ENCODE measurements around the gene FSTL4.
A peak's percentile ranks its signal among the peaks of the same experiment; 100 is the strongest.

Gene FSTL4

DNA sequence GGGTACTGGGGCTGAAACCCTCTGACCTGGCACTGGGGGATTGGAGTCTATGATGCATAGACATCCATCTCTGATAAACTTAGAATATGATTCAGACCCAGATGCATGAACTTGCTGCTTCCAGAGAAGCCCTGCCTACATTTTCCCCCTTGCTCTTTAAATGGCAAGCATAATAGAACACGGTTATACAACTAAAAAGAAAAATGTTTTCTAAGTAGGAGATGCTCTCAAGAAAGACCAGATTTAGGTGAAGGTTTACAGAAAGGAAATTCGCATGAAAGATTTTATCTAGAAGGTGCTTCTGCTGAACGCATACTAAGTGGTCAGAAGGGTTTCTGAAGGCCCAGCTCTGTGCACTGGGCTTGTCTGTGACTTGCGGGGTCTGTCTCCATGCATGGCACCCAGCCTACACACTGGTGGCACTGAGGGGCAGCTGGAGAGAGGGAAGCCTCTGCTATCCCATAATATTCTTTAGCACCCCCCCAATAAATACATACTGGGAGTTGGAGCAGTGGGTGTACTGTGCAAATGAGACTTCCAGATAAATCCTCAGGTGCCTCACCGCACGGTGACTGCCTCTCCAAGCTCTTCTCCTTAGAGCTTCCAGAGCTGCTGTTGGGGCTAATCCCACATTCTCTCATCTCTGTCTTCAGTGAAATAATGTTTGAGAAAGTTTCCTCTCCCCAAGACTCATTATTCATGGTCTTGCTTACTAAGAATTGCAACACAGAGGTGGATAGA, 114.6 kb downstream of the FSTL4 start:
- no peaks in the 10 kb centered on the region for H3K9me3 Mint-ChIP-seq
- no peak overlapping the region for H3K4me3 Mint-ChIP-seq
- H3K27me3 Mint-ChIP-seq: peaks cover 16% of the 10 kb centered on the region
- no peak overlapping the region for H3K27ac Mint-ChIP-seq
- H3K36me3 Mint-ChIP-seq: no peaks in the 10 kb centered on the region
- ATAC-seq: no peak
- H3K4me1 Mint-ChIP-seq: no peaks in the 10 kb centered on the region

DNA sequence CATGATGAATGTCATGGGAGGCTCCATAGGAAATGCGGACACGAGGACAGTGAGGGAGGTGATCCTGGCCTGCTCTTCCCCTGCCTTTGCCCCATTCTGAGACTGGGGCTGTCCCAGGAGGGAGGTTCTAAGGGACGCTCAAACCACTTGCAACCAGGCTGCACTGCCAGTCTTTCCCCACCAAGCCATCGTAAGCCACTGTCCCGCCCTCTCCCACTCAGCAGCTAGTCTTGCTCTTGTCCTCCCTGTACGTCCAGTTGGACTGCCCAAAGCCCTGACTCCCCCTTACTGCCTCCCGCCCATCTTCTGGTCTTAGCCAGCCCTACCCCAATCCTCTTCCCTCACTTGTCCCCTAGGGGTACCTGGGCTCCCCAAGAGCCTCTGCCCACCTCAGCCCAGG, 115.7 kb downstream of the FSTL4 start:
- Mint-ChIP-seq H3K9me3 (no peaks in the 10 kb centered on the region), H3K36me3 (no peaks in the 10 kb centered on the region), H3K27ac (no peak overlapping the region), H3K4me3 (no peak overlapping the region), H3K27me3 (peaks cover 16% of the 10 kb centered on the region), H3K4me1 (no peaks in the 10 kb centered on the region)
- no peak for ATAC-seq

DNA sequence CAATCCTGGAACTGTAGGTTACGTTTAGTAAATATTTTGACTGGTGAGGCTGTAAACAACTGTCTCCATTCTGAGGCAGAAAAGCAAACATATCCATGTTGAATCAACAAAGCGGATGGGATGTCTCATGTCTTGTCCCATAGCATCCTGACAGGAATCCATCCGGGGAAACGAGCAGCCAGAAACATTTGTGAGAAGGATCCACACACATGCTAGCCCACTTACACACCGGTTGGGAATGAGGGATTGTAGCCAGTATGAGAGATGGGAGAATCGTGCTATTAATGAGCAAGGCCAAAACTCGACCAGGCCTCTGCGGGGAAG, 117.5 kb downstream of the FSTL4 start:
- ATAC-seq: no peak
- H3K4me1 Mint-ChIP-seq: no peaks in the 10 kb centered on the region
- H3K9me3 Mint-ChIP-seq: no peaks in the 10 kb centered on the region
- H3K27ac Mint-ChIP-seq: no peak overlapping the region
- peaks cover 16% of the 10 kb centered on the region for H3K27me3 Mint-ChIP-seq
- H3K4me3 Mint-ChIP-seq: no peak overlapping the region
- H3K36me3 Mint-ChIP-seq: no peaks in the 10 kb centered on the region

GRCh38 chr5:133494232-133494922, 118.0 kb downstream of the FSTL4 start:
- Mint-ChIP-seq H3K27me3 (peaks cover 16% of the 10 kb centered on the region), H3K9me3 (no peaks in the 10 kb centered on the region), H3K36me3 (no peaks in the 10 kb centered on the region), H3K27ac (no peak overlapping the region), H3K4me1 (no peaks in the 10 kb centered on the region), H3K4me3 (no peak overlapping the region)
- ATAC-seq: no peak

DNA sequence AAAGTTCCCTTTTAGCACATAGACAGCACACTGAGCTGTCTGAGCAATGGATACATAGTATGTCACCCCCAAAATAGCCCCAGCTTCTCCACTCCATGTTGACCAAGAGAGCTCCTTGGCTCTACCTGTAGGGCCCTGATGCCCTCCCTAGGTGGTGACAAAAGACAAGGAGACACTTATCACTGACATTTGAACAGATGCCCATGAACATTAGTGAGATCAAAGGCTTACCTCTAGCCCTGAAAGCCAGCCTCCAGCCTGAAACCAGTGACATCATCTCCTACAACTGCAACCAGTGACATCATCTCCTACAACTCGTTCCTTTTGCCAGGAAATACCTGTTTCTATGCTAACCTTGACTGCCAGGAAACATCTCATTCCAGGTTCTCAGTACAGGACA, 122.7 kb downstream of the FSTL4 start:
- Mint-ChIP-seq H3K4me3 (no peak overlapping the region), H3K27me3 (peaks cover 10% of the 10 kb centered on the region), H3K4me1 (no peaks in the 10 kb centered on the region), H3K27ac (no peak overlapping the region), H3K36me3 (no peaks in the 10 kb centered on the region), H3K9me3 (no peaks in the 10 kb centered on the region)
- ATAC-seq: no peak

DNA sequence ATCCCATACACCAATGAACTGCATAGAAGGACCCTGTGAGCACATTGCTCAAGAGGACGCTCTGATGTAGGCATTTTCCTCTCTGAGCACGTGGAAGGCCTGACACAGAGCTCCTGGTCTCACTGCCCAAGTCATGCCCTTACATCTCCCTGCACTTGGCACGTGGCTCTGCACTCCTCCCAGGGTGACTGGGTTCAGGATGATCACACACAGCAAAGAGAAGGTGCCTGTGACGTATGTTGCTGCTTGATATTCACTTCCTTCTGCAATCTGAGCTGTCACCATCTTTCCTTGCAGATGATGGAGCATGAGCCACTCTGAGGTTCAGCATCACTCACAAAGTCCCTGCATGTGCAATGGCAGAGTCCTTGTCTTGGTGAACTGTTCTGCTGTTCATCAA, 125.2 kb downstream of the FSTL4 start:
- Mint-ChIP-seq H3K4me1 (no peaks in the 10 kb centered on the region), H3K9me3 (no peaks in the 10 kb centered on the region), H3K36me3 (no peaks in the 10 kb centered on the region), H3K27me3 (peaks cover 10% of the 10 kb centered on the region), H3K27ac (no peak overlapping the region), H3K4me3 (no peak overlapping the region)
- ATAC-seq: peak; percentile 15

GRCh38 chr5:133485468-133485867, 126.9 kb downstream of the FSTL4 start:
- ATAC-seq: no peak
- Mint-ChIP-seq H3K27me3 (peaks cover 10% of the 10 kb centered on the region), H3K9me3 (no peaks in the 10 kb centered on the region), H3K27ac (no peak overlapping the region), H3K4me1 (no peaks in the 10 kb centered on the region), H3K36me3 (no peaks in the 10 kb centered on the region), H3K4me3 (no peak overlapping the region)

DNA sequence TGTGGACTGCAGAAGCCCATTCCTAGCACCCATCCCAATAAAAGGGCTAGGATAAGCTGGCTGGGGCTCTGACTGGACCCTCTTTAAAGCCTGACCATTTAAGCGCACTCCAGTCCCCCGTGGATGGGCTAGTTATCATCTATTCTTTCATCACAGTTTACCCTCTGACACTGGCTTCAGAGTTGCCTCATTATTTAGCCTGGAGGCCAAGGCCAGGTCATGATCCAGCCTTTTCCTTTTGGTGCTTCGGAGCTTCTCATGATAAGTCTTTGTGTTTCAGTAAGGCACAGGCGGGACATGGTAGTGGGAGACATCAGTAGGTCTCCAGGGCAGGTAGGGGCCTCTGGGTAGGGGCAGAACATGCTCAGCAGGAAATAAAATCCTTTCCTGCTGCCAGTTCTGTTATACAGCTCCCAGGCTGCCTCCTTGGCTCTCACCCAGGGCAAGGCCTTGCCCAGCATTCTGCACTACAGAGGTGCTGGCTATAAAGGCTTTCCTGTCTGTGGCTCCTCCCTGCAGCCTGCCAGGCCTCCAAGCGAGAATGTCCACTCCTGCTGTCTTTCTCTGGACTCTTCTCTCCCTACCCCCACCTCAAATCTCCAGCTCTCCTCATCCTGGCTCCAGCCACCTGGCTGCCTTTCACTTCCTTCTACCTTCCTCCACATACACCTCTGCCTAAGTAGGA, 128.8 kb downstream of the FSTL4 start:
- H3K27ac Mint-ChIP-seq: no peak overlapping the region
- H3K36me3 Mint-ChIP-seq: no peaks in the 10 kb centered on the region
- no peak for ATAC-seq
- no peaks in the 10 kb centered on the region for H3K9me3 Mint-ChIP-seq
- H3K27me3 Mint-ChIP-seq: peaks cover 22% of the 10 kb centered on the region
- H3K4me3 Mint-ChIP-seq: no peak overlapping the region
- H3K4me1 Mint-ChIP-seq: no peaks in the 10 kb centered on the region

DNA sequence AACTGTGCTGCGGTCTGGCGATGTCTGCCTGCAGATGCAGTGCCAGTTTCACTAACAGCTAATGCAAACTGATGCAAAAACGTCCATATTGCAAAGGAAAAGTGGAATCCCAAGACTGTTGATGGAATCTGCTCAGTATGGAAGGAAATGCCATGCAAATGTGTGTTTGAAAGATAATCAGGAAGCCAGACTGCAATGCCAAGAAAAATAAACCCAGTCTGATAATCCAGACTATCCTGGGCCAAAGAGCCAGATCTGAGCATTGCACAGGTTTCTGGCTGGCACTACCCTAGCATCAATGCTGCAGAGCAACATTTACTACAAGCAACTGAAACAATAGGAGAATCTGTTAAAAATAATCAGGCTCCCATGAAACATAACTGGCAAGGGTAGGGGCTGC, 130.3 kb downstream of the FSTL4 start:
- no peak overlapping the region for H3K4me3 Mint-ChIP-seq
- ATAC-seq: no peak
- no peaks in the 10 kb centered on the region for H3K9me3 Mint-ChIP-seq
- no peak overlapping the region for H3K27ac Mint-ChIP-seq
- no peaks in the 10 kb centered on the region for H3K4me1 Mint-ChIP-seq
- H3K36me3 Mint-ChIP-seq: no peaks in the 10 kb centered on the region
- H3K27me3 Mint-ChIP-seq: peaks cover 31% of the 10 kb centered on the region

GRCh38 chr5:133480866-133481265, 131.5 kb downstream of the FSTL4 start:
- Mint-ChIP-seq H3K9me3 (no peaks in the 10 kb centered on the region), H3K27ac (no peak overlapping the region), H3K27me3 (peaks cover 27% of the 10 kb centered on the region), H3K36me3 (no peaks in the 10 kb centered on the region), H3K4me1 (no peaks in the 10 kb centered on the region), H3K4me3 (no peak overlapping the region)
- ATAC-seq: no peak

DNA sequence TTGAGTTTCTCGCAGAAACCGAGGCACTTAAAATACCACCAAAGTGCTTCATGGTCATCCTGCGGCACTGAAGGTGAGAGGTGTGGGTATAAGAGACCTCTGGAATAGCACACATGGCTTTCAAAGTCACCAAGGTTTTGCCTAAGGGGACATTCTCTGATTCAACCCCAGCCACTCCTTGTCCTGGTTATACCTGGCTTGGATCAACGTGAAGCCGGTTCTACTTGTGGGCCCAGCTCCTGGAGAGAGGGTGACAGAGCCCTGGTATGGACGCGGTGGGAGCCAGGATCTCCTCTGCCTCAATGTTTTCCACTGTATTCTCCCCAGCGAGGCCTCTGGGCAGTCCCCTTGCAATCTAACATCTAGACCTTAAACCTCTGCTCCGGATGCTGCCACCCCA, 132.0 kb downstream of the FSTL4 start:
- no peak for ATAC-seq
- Mint-ChIP-seq H3K4me3 (no peak overlapping the region), H3K36me3 (no peaks in the 10 kb centered on the region), H3K9me3 (no peaks in the 10 kb centered on the region), H3K4me1 (no peaks in the 10 kb centered on the region), H3K27me3 (peaks cover 29% of the 10 kb centered on the region), H3K27ac (no peak overlapping the region)

- no peaks in the 10 kb centered on the region for H3K36me3 Mint-ChIP-seq
- H3K9me3 Mint-ChIP-seq: no peaks in the 10 kb centered on the region
- ATAC-seq: no peak
- H3K27ac Mint-ChIP-seq: no peak overlapping the region
- H3K27me3 Mint-ChIP-seq: peaks cover 48% of the 10 kb centered on the region
- H3K4me3 Mint-ChIP-seq: no peak overlapping the region
- no peaks in the 10 kb centered on the region for H3K4me1 Mint-ChIP-seq
Observed at GRCh38 chr5:133478199-133478985, 133.9 kb downstream of the FSTL4 start.

DNA sequence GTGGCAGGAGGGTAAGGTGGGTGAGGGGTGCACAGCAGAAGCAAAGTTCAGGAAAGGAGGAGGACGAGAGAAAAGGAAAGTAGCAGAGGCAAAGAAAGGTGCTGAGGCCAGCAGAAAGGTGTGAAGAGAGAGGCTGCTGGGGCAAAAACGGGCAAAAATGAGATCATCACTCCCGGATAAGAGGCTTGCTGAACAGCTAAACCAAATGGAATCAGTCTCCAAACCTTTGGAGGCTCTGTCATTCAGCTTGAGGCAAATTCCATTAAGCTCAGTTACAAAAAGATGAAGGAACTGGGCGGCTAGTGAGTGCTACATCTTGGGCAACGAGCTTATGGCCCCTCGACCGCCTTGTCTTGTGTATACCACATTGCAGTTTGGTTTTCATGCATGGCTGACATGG, 136.4 kb downstream of the FSTL4 start:
- no peak overlapping the region for H3K27ac Mint-ChIP-seq
- H3K27me3 Mint-ChIP-seq: peaks cover 65% of the 10 kb centered on the region
- H3K4me1 Mint-ChIP-seq: no peaks in the 10 kb centered on the region
- H3K9me3 Mint-ChIP-seq: no peaks in the 10 kb centered on the region
- no peaks in the 10 kb centered on the region for H3K36me3 Mint-ChIP-seq
- H3K4me3 Mint-ChIP-seq: no peak overlapping the region
- ATAC-seq: no peak

DNA sequence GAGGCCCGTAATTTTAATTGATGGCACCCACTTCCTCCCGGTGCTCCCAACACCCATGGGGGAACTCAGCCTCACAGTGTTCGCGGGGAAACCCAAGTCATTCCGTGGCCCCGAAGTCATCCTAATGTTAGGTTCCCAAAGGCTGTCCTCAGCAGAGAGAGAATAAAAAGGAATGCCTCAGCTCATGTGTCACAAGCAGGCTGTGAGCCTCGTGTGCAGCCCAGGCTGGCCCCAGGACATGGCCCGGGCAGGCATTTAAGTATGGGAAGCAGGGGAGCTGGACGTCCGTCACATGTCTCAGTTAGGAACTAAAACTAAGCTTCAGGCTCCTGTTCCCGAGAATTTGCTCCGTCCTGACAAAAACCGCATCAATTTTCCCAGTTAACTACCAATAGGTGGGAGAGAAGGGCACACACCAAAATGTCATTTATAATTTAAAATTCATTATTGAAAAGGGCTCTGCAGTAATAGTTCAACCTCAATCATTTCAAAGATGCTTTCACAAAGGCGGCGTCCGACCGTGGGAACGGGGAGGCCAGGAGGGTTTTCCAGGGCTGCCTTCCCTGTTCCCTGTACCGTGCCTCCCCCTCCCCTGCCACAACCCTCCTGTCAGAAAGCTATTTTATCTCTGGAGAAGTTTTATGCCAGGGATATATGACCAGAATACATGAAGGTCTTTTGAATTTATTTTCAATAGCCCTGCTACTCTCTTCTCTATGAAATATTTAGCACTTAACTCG, 137.3 kb downstream of the FSTL4 start:
- no peak for ATAC-seq
- peaks cover 65% of the 10 kb centered on the region for H3K27me3 Mint-ChIP-seq

GRCh38 chr5:133473291-133473690, 139.1 kb downstream of the FSTL4 start:
- no peaks in the 10 kb centered on the region for H3K4me1 Mint-ChIP-seq
- H3K27me3 Mint-ChIP-seq: peaks cover 64% of the 10 kb centered on the region
- no peak for ATAC-seq
- H3K36me3 Mint-ChIP-seq: no peaks in the 10 kb centered on the region
- H3K9me3 Mint-ChIP-seq: no peaks in the 10 kb centered on the region
- H3K27ac Mint-ChIP-seq: no peak overlapping the region
- H3K4me3 Mint-ChIP-seq: no peak overlapping the region

More for the DNA sequence above, 137.3 kb downstream of the FSTL4 start:
- Mint-ChIP-seq H3K4me3 (no peak overlapping the region), H3K9me3 (no peaks in the 10 kb centered on the region), H3K4me1 (no peaks in the 10 kb centered on the region), H3K36me3 (no peaks in the 10 kb centered on the region), H3K27ac (no peak overlapping the region)

All from stimulated activated memory B cell treated with anti-CD40 and anti-IgM and Interleukin-4, amounts not matched to agents 10 μg/mL and 1 μg/mL and 100 μg/mL, for 72 hours (primary cell).